ENCODE measurements around the gene RNF141. TPM values are rescaled to one million over a fixed set of nuclear protein-coding genes. Genes with fewer than 3 reads are reported as not detected.

The RNF141 gene
- 55.4 and 71.5 TPM in 2 replicates for total RNA-seq

GRCh38 chr11:10540915-10541560 is at the start of gene RNF141:
Gene RNF141 (minus strand): TSS chr11:10541187. CDS start chr11:10534158, 7,029 bp downstream.

GRCh38 chr11:10568486-10568941 is 27.5 kb upstream of the RNF141 start, which contains the start of gene LYVE1:
Gene LYVE1 (minus strand): TSS chr11:10568665. CDS start chr11:10568532, 133 bp downstream.

Other genes with a start within 250 kb of the RNF141 start
- gene SBF2, start 247.0 kb downstream of the RNF141 start, total RNA-seq, result 78.1 and 83.7 TPM in 2 replicates
- 447 and 882 TPM in 2 replicates for gene ADM, start 236.1 kb downstream of the RNF141 start, total RNA-seq
- 8.4 and 12.0 TPM in 2 replicates for gene AMPD3, start 85.9 kb downstream of the RNF141 start, total RNA-seq
- gene LYVE1, start 27.5 kb upstream of the RNF141 start, total RNA-seq, result 5.4 and 8.3 TPM in 2 replicates
- gene IRAG1, start 152.6 kb upstream of the RNF141 start, total RNA-seq, result 2.1 and 4.2 TPM in 2 replicates
- 41.4 and 45.7 TPM in 2 replicates for gene CTR9, start 210.1 kb upstream of the RNF141 start, total RNA-seq